ENCODE results near the gene OR10J4. TPM values are rescaled to one million over a fixed set of nuclear protein-coding genes. Genes with fewer than 3 reads are reported as not detected.

The OR10J4 gene
- total RNA-seq, 1 donor from 2014 or later, result not detected

- H3K36me3 ChIP-seq (ENCODE audit: control insufficient read depth, insufficient read depth, low read length), result no peaks in the 10 kb centered on the region
- H3K4me3 ChIP-seq (ENCODE audit: low read depth, low read length), result no peak overlapping the region
- no peak for TF ChIP-seq CTCF (IDR thresholded peaks at IDR 0.05; ENCODE audit: insufficient read depth, low read length, severe bottlenecking)
- no peaks in the 10 kb centered on the region for H3K27me3 ChIP-seq (ENCODE audit: control insufficient read depth, insufficient read depth, low read length)
- peak; percentile 52 for FAIRE-seq
- peak; percentile 29 for DNase-seq (ENCODE audit: low read depth)
Measured at GRCh38 chr1:159429074-159429861, 2.7 kb upstream of the OR10J4 start.

GRCh38 chr1:159430985-159431384 lies 1.0 kb upstream of the OR10J4 start:
- Histone ChIP-seq H3K4me3 (ENCODE audit: low read depth, low read length) (no peak overlapping the region), H3K36me3 (ENCODE audit: control insufficient read depth, insufficient read depth, low read length) (no peaks in the 10 kb centered on the region), H3K27me3 (ENCODE audit: control insufficient read depth, insufficient read depth, low read length) (no peaks in the 10 kb centered on the region)
- DNase-seq (ENCODE audit: low read depth), result no peak
- no peak for FAIRE-seq
- TF ChIP-seq CTCF (IDR thresholded peaks at IDR 0.05; ENCODE audit: insufficient read depth, low read length, severe bottlenecking), result no peak

DNA sequence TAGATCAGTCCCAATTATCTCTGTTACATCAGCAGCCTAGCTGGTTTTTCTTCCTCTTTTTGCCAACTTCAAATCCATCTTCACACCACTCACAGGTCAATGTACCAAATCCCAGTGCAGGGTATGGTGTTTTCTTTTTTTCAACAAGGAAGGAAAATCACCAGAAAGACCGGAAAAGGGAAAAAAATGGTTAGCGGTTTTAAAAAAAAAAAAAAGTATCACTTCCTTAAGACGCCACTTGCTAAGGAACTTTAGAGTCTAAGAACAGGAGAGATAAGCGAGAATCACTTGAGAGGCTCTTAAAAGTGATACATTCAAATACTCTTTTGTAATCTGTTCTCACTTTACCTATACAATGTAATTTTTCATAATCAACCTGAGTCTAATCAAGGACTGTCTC lies 4.5 kb downstream of the OR10J4 start:
- no peak for DNase-seq (ENCODE audit: low read depth)
- FAIRE-seq, result no peak

GRCh38 chr1:159439422-159439821 lies 7.4 kb downstream of the OR10J4 start, which contains the start of gene OR10J1:
Gene OR10J1 (plus strand): TSS chr1:159439722. CDS start chr1:159439792, 70 bp downstream.
- FAIRE-seq (no peak), DNase-seq (ENCODE audit: low read depth) (no peak)
- Histone ChIP-seq H3K27me3 (ENCODE audit: control insufficient read depth, insufficient read depth, low read length) (no peaks in the 10 kb centered on the region), H3K36me3 (ENCODE audit: control insufficient read depth, insufficient read depth, low read length) (no peaks in the 10 kb centered on the region), H3K4me3 (ENCODE audit: low read depth, low read length) (no peak within 1 kb of the TSS)
- no peak for TF ChIP-seq CTCF (IDR thresholded peaks at IDR 0.05; ENCODE audit: insufficient read depth, low read length, severe bottlenecking)

More for the DNA sequence above, 4.5 kb downstream of the OR10J4 start:
- H3K27me3 ChIP-seq (ENCODE audit: control insufficient read depth, insufficient read depth, low read length), result no peaks in the 10 kb centered on the region
- no peak for TF ChIP-seq CTCF (IDR thresholded peaks at IDR 0.05; ENCODE audit: insufficient read depth, low read length, severe bottlenecking)
- H3K4me3 ChIP-seq (ENCODE audit: low read depth, low read length), result no peak overlapping the region
- H3K36me3 ChIP-seq (ENCODE audit: control insufficient read depth, insufficient read depth, low read length), result no peaks in the 10 kb centered on the region

GRCh38 chr1:159441360-159441759 lies 9.4 kb downstream of the OR10J4 start:
- H3K36me3 ChIP-seq (ENCODE audit: control insufficient read depth, insufficient read depth, low read length), result no peaks in the 10 kb centered on the region
- no peak for TF ChIP-seq CTCF (IDR thresholded peaks at IDR 0.05; ENCODE audit: insufficient read depth, low read length, severe bottlenecking)
- H3K4me3 ChIP-seq (ENCODE audit: low read depth, low read length), result no peak overlapping the region
- no peaks in the 10 kb centered on the region for H3K27me3 ChIP-seq (ENCODE audit: control insufficient read depth, insufficient read depth, low read length)
- DNase-seq (ENCODE audit: low read depth) (no peak), FAIRE-seq (no peak)
